Liver (tissue), 9 donors: ENCODE data around the gene BRWD1. TPM values are rescaled to one million over a fixed set of nuclear protein-coding genes. Genes with fewer than 3 reads are reported as not detected.

ENCODE experiments used
- DNase-seq: peaks from one replicate; pipeline ENCODE4 v3.0.0-alpha.2; 2017; ENCODE audit warnings: low spot score
- H3K27ac ChIP-seq, 2 donors: one replicate each; pipeline ENCODE4 v1.7.0; 2013; ENCODE audit warnings: inconsistent platforms in 2 of 2, low read length in 2 of 2, control low read depth in 1 of 2, low read depth in 1 of 2, mild to moderate bottlenecking in 1 of 2
- H3K27me3 ChIP-seq, 4 donors: one replicate each; pipeline versions ENCODE4 v1.6.1 to v1.7.0; 2013; ENCODE audit warnings: low read length in 3 of 4, inconsistent platforms in 1 of 4, mild to moderate bottlenecking in 1 of 4, moderate library complexity in 1 of 4; ENCODE audit not compliant: control insufficient read depth in 4 of 4, insufficient read depth in 4 of 4
- H3K36me3 ChIP-seq, 4 donors: one replicate each; pipeline versions ENCODE4 v1.6.1 to v1.7.0; 2013; ENCODE audit warnings: low read length in 3 of 4, mild to moderate bottlenecking in 3 of 4, low read depth in 1 of 4, moderate library complexity in 1 of 4; ENCODE audit not compliant: control insufficient read depth in 4 of 4, insufficient read depth in 3 of 4
- H3K4me1 ChIP-seq, 4 donors: one replicate each; pipeline versions ENCODE4 v1.6.1 to v1.7.0; 2013; ENCODE audit warnings: low read length in 3 of 4, mild to moderate bottlenecking in 3 of 4, moderate library complexity in 1 of 4; ENCODE audit not compliant: control insufficient read depth in 4 of 4, insufficient read depth in 4 of 4
- H3K4me3 ChIP-seq, 3 donors: one replicate each; pipeline versions ENCODE4 v1.6.1 to v1.7.0; 2013; ENCODE audit warnings: low read length in 3 of 3, control low read depth in 1 of 3, low read depth in 1 of 3, mild to moderate bottlenecking in 1 of 3
- H3K9ac ChIP-seq, 2 donors: one replicate each; pipeline ENCODE4 v1.7.0; 2013; ENCODE audit warnings: low read length in 2 of 2, mild to moderate bottlenecking in 2 of 2, moderate library complexity in 2 of 2, control low read depth in 1 of 2, low read depth in 1 of 2
- H3K9me3 ChIP-seq, 4 donors: one replicate each; pipeline versions ENCODE4 v1.6.1 to v1.7.0; 2013; ENCODE audit warnings: low read length in 3 of 4; ENCODE audit not compliant: control insufficient read depth in 4 of 4
- EGR1 ChIP-seq, 2 donors: IDR thresholded peaks; 2 replicates each; pipeline ENCODE4 v1.6.1; 2016 to 2018; ENCODE audit warnings: antibody characterized with exemption in 2 of 2, low read depth in 2 of 2
- GABPA ChIP-seq, 2 donors: IDR thresholded peaks in 1 of 2; conservative IDR thresholded peaks in 1 of 2; 2 replicates each; pipeline ENCODE4 v1.6.1; 2016; ENCODE audit warnings: antibody characterized with exemption in 2 of 2, mild to moderate bottlenecking in 1 of 2, moderate library complexity in 1 of 2
- HNF4A ChIP-seq, 2 donors: conservative IDR thresholded peaks; 2 replicates each; pipeline ENCODE4 v1.6.1; 2016; ENCODE audit warnings: antibody characterized with exemption in 2 of 2, mild to moderate bottlenecking in 2 of 2
- HNF4G ChIP-seq: IDR thresholded peaks from 2 replicates; pipeline ENCODE4 v1.6.1; 2016; ENCODE audit warnings: antibody characterized with exemption
- JUND ChIP-seq, 2 donors: IDR thresholded peaks; 2 replicates each; pipeline ENCODE4 v1.6.1; 2016; ENCODE audit warnings: antibody characterized with exemption in 2 of 2
- NR2F2 ChIP-seq: IDR thresholded peaks from 2 replicates; pipeline ENCODE4 v1.6.1; 2016; ENCODE audit warnings: antibody characterized with exemption
- RAD21 ChIP-seq, 2 donors: IDR thresholded peaks; 2 replicates each; pipeline ENCODE4 v1.6.1; 2016; ENCODE audit warnings: antibody characterized with exemption in 2 of 2, mild to moderate bottlenecking in 2 of 2
- REST ChIP-seq: IDR thresholded peaks from 2 replicates; pipeline ENCODE4 v1.6.1; 2016; ENCODE audit warnings: antibody characterized with exemption, mild to moderate bottlenecking
- RXRA ChIP-seq, 2 donors: IDR thresholded peaks; 2 replicates each; pipeline ENCODE4 v1.6.1; 2017 to 2018; ENCODE audit warnings: antibody characterized with exemption in 2 of 2, mild to moderate bottlenecking in 1 of 2
- SP1 ChIP-seq: IDR thresholded peaks from 2 replicates; pipeline ENCODE4 v1.6.1; 2018; ENCODE audit warnings: antibody characterized with exemption, mild to moderate bottlenecking
- TAF1 ChIP-seq: conservative IDR thresholded peaks from 2 replicates; pipeline ENCODE4 v1.6.1; 2016; ENCODE audit warnings: antibody characterized with exemption, mild to moderate bottlenecking
- YY1 ChIP-seq: IDR thresholded peaks from 2 replicates; pipeline ENCODE4 v1.6.1; 2016; ENCODE audit warnings: antibody characterized with exemption, mild to moderate bottlenecking
- ZBTB33 ChIP-seq: IDR thresholded peaks from 2 replicates; pipeline ENCODE4 v1.6.1; 2016; ENCODE audit warnings: antibody characterized with exemption
- WGBS: extraction: QIAGEN DNeasy Blood & Tissue Kit; methylation state at CpG from one replicate; pipeline ENCODE4 v1.1.7; 2013; 5-methylcytosine and 5-hydroxymethylcytosine counted together
- polyA plus RNA-seq, 2 donors: library from polyadenylated mRNA; stranded (reverse) in 1 of 2; unstranded in 1 of 2; fragments of 200-250 nt in 1 of 2; fragments of >200 nt in 1 of 2; fragmentation: Nextera tagmentation in 1 of 2; extraction: Ambion mirVana in 1 of 2; gene quantifications; one replicate each; pipeline versions ENCODE4 v1.2.1 to v1.2.3, GENCODE V29; 2013 to 2015
- total RNA-seq, 2 donors: library from RNA; depleted of rRNA; stranded (reverse); fragments of >200 nt; gene quantifications; one replicate each; pipeline ENCODE4 v1.2.3, GENCODE V29; 2014
- TF ChIP-seq, protein P1 (sequence below): fragments of 150-350 bp; IDR thresholded peaks from 2 replicates; pipeline ENCODE4 v1.5.1; 2017; ENCODE audit warnings: improper control_type of control experiment, low read depth, low read length; ENCODE audit not compliant: missing input control
- donor health status: healthy.
- donor health status: healthy.
- donor health status: healthy.
- donor health status: healthy.
- donor health status: healthy.

The BRWD1 gene
- total and polyA plus RNA-seq, 4 donors: 5.2 to 56.6 (median 20.9) TPM

DNA sequence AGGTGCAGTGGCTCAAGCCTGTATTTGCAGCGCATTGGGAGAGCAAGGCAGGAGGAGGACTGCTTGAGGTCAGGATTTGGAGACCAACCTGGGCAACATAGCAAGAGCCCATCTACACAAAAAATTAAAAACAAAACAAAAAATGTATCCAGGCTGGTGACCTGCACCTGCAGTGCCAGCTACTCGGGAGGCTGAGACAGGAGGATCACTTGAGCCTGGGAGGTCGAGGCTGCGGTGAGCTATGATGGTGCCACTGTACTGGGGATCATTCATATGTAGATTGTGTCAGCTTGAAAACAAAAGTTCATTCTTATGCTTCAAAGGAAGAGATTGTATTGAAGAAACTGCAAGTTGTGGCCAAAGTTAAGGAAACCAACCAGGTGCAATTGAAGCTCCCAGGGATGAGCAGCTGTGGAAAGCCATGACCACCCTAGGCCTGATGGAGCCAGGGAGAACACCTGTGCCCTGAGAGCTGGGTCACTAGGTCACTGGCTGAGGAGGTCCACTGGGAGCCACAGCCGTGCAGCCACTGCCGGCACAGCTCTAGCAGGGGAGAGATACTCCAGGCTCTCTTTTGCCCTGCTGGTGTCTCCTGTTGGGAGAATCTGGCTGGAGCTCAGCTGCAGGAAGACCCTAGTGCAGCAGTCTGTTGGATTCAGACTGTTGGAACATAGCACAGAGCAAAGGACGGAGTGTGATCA is 13.3 kb upstream of the BRWD1 start (continued):
- no peak for TF ChIP-seq REST

DNA sequence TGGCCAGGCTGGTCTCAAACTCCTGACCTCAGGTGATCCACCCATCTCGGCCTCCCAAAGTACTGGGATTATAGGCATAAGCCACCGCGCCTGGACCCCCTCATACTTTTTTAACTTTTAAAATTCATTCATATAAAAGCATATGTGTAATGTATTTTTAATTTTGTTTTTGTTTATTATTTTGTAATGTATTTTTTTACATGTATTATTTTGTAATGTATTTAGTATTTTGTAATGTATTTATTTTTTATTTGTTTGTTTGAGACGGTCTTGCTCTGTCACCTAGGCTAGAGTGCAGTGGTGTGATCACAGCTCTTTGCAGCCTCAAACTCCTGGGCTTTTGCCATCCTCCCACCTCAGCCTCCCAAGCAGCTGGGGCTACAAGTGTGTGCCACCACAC is 12.0 kb upstream of the BRWD1 start:
- no peak for DNase-seq
- no peaks in the 10 kb centered on the region for H3K4me1 ChIP-seq
- TF ChIP-seq HNF4G (no peak), SP1 (no peak), GABPA (IDR thresholded peaks at IDR 0.05 in 1 of 2, conservative IDR thresholded peaks at IDR 0.05 in 1 of 2) (no peak), RXRA (IDR thresholded peaks at IDR 0.05) (no peak), REST (no peak), NR2F2 (no peak)
- H3K9me3 ChIP-seq: no peaks in the 10 kb centered on the region
- no peaks in the 10 kb centered on the region for H3K36me3 ChIP-seq
- H3K9ac ChIP-seq: no peak overlapping the region
- no peaks in the 10 kb centered on the region for H3K27me3 ChIP-seq
- no peak overlapping the region for H3K4me3 ChIP-seq
- no peak overlapping the region for H3K27ac ChIP-seq
- WGBS: 93% methylated on average over 4 of the region's 4 CpGs

- Histone ChIP-seq H3K27ac (no peak overlapping the region), H3K9ac (no peak overlapping the region), H3K4me1 (peaks cover 0 to 8% (median 2%) of the 10 kb centered on the region in 4 donors), H3K9me3 (no peaks in the 10 kb centered on the region), H3K27me3 (no peaks in the 10 kb centered on the region), H3K36me3 (no peaks in the 10 kb centered on the region), H3K4me3 (no peak overlapping the region)
- WGBS: 85% methylated on average over 6 of the region's 6 CpGs
- no peak for DNase-seq
- no peak for TF ChIP-seq SP1
- TF ChIP-seq ZBTB33: no peak
- TF ChIP-seq, protein P1, sequence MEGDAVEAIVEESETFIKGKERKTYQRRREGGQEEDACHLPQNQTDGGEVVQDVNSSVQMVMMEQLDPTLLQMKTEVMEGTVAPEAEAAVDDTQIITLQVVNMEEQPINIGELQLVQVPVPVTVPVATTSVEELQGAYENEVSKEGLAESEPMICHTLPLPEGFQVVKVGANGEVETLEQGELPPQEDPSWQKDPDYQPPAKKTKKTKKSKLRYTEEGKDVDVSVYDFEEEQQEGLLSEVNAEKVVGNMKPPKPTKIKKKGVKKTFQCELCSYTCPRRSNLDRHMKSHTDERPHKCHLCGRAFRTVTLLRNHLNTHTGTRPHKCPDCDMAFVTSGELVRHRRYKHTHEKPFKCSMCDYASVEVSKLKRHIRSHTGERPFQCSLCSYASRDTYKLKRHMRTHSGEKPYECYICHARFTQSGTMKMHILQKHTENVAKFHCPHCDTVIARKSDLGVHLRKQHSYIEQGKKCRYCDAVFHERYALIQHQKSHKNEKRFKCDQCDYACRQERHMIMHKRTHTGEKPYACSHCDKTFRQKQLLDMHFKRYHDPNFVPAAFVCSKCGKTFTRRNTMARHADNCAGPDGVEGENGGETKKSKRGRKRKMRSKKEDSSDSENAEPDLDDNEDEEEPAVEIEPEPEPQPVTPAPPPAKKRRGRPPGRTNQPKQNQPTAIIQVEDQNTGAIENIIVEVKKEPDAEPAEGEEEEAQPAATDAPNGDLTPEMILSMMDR: no peak
- TF ChIP-seq RAD21 (IDR thresholded peaks at IDR 0.05): no peak
- no peak for TF ChIP-seq YY1
- no peak for TF ChIP-seq RXRA (IDR thresholded peaks at IDR 0.05)
- TF ChIP-seq TAF1: no peak
- TF ChIP-seq JUND (IDR thresholded peaks at IDR 0.05): no peak
- no peak for TF ChIP-seq HNF4A (conservative IDR thresholded peaks at IDR 0.05)
- TF ChIP-seq GABPA (IDR thresholded peaks at IDR 0.05 in 1 of 2, conservative IDR thresholded peaks at IDR 0.05 in 1 of 2): no peak
- no peak for TF ChIP-seq REST
- TF ChIP-seq NR2F2: no peak
- TF ChIP-seq EGR1 (IDR thresholded peaks at IDR 0.05; ENCODE audit: low read depth in 2 of 2): no peak
Measured at GRCh38 chr21:39321424-39321823, 8.0 kb upstream of the BRWD1 start.
